GM12892 (cell line): ENCODE results near the gene DSCAML1.

Source experiments
- DNase-seq: peaks from one replicate; pipeline ENCODE4 v3.0.0; 2011; ENCODE audit not compliant: insufficient read length
- FAIRE-seq: peaks from 2 replicates; lab custom pipeline; 2011; peaks lifted over from hg19 to GRCh38; lab: Jason Lieb, UNC
- POLR2A ChIP-seq: IDR thresholded peaks from 2 replicates; pipeline ENCODE4 v1.6.1; 2011; ENCODE audit warnings: low read depth, low read length, control low read depth
- POLR2AphosphoS5 ChIP-seq: IDR thresholded peaks from 2 replicates; pipeline ENCODE4 v1.6.1; 2011; ENCODE audit warnings: low read depth, low read length, control low read depth
- TAF1 ChIP-seq: IDR thresholded peaks from 2 replicates; pipeline ENCODE4 v1.6.1; 2011; ENCODE audit warnings: low read depth, mild to moderate bottlenecking, control low read depth, low read length, borderline replicate concordance

The DSCAML1 gene

GRCh38 chr11:117477721-117478120 lies 319.3 kb downstream of the DSCAML1 start:
- no peak for DNase-seq
- no peak for TF ChIP-seq TAF1
- TF ChIP-seq POLR2AphosphoS5: no peak
- no peak for TF ChIP-seq POLR2A
- FAIRE-seq: no peak

GRCh38 chr11:117476531-117477142 lies 320.4 kb downstream of the DSCAML1 start:
- FAIRE-seq: no peak

GRCh38 chr11:117475716-117476530 lies 321.1 kb downstream of the DSCAML1 start:
- no peak for DNase-seq
- TF ChIP-seq POLR2A: no peak
- TF ChIP-seq POLR2AphosphoS5: no peak
- no peak for TF ChIP-seq TAF1
- no peak for FAIRE-seq

More at GRCh38 chr11:117476531-117477142, 320.4 kb downstream of the DSCAML1 start:
- TF ChIP-seq POLR2A (no peak), TAF1 (no peak), POLR2AphosphoS5 (no peak)
- no peak for DNase-seq

- no peak for FAIRE-seq
- DNase-seq: no peak
- TF ChIP-seq TAF1 (no peak), POLR2A (no peak), POLR2AphosphoS5 (no peak)
Measured at GRCh38 chr11:117473481-117474091, 323.4 kb downstream of the DSCAML1 start.

- TF ChIP-seq POLR2AphosphoS5 (no peak), TAF1 (no peak), POLR2A (no peak)
- DNase-seq (no peak), FAIRE-seq (no peak)
Measured at GRCh38 chr11:117471776-117472175, 325.2 kb downstream of the DSCAML1 start.

- no peak for DNase-seq
- no peak for TF ChIP-seq POLR2AphosphoS5
- TF ChIP-seq TAF1: no peak
- TF ChIP-seq POLR2A: no peak
- FAIRE-seq: no peak
Measured at GRCh38 chr11:117470576-117470975, 326.4 kb downstream of the DSCAML1 start.

- no peak for TF ChIP-seq POLR2AphosphoS5
- TF ChIP-seq TAF1: no peak
- no peak for TF ChIP-seq POLR2A
- peak; percentile 21 for FAIRE-seq
- no peak for DNase-seq
Measured at GRCh38 chr11:117468888-117469287, 328.1 kb downstream of the DSCAML1 start.

GRCh38 chr11:117467770-117468169 lies 329.2 kb downstream of the DSCAML1 start:
- FAIRE-seq: no peak

GRCh38 chr11:117466966-117467365 lies 330.1 kb downstream of the DSCAML1 start:
- FAIRE-seq (no peak), DNase-seq (no peak)
- no peak for TF ChIP-seq POLR2A
- no peak for TF ChIP-seq POLR2AphosphoS5
- TF ChIP-seq TAF1: no peak

More at GRCh38 chr11:117467770-117468169, 329.2 kb downstream of the DSCAML1 start:
- TF ChIP-seq POLR2A (no peak), POLR2AphosphoS5 (no peak), TAF1 (no peak)
- no peak for DNase-seq

GRCh38 chr11:117465236-117465997 lies 331.6 kb downstream of the DSCAML1 start:
- no peak for TF ChIP-seq POLR2A
- no peak for TF ChIP-seq TAF1
- TF ChIP-seq POLR2AphosphoS5: no peak
- FAIRE-seq (no peak), DNase-seq (no peak)

GRCh38 chr11:117464778-117465177 lies 332.2 kb downstream of the DSCAML1 start:
- DNase-seq (no peak), FAIRE-seq (no peak)
- TF ChIP-seq POLR2A: no peak
- no peak for TF ChIP-seq POLR2AphosphoS5
- TF ChIP-seq TAF1: no peak
